NOMO-1 treated with DMSO at 0.1 percent for 48 hours (cell line): ENCODE results near the gene SCLT1.

ENCODE experiments used
- DNase-seq: peaks from one replicate; lab custom pipeline; 2025; ENCODE audit not compliant: unreplicated experiment; lab: John Stamatoyannopoulos, UW

SCLT1 gene

GRCh38 chr4:128973384-128973783, 120.0 kb downstream of the SCLT1 start:
- no peak for DNase-seq

GRCh38 chr4:128961405-128961804, 131.9 kb downstream of the SCLT1 start:
- no peak for DNase-seq

- DNase-seq, result peak; percentile 94
Measured at GRCh38 chr4:128958194-128958593, 135.1 kb downstream of the SCLT1 start.

- no peak for DNase-seq
Measured at GRCh38 chr4:128957459-128957858, 135.9 kb downstream of the SCLT1 start.

GRCh38 chr4:128955751-128956150, 137.6 kb downstream of the SCLT1 start:
- DNase-seq, result no peak

GRCh38 chr4:128954941-128955340, 138.4 kb downstream of the SCLT1 start:
- DNase-seq, result no peak

GRCh38 chr4:128951316-128951715, 142.0 kb downstream of the SCLT1 start:
- no peak for DNase-seq

- DNase-seq, result no peak
Measured at GRCh38 chr4:128950796-128951195, 142.5 kb downstream of the SCLT1 start.

GRCh38 chr4:128946916-128947315, 146.4 kb downstream of the SCLT1 start:
- DNase-seq, result no peak

GRCh38 chr4:128942607-128943006, 150.7 kb downstream of the SCLT1 start:
- no peak for DNase-seq

- no peak for DNase-seq
Measured at GRCh38 chr4:128940971-128941370, 152.4 kb downstream of the SCLT1 start.

GRCh38 chr4:128930051-128930450, 163.3 kb downstream of the SCLT1 start:
- no peak for DNase-seq

- DNase-seq, result no peak
Measured at GRCh38 chr4:128924951-128925350, 168.4 kb downstream of the SCLT1 start.

- no peak for DNase-seq
Measured at GRCh38 chr4:128921954-128922353, 171.4 kb downstream of the SCLT1 start.

- DNase-seq, result peak; percentile 55
Measured at GRCh38 chr4:128917781-128918180, 175.6 kb downstream of the SCLT1 start.

- DNase-seq, result peak; percentile 93
Measured at GRCh38 chr4:128916832-128917231, 176.5 kb downstream of the SCLT1 start.

GRCh38 chr4:128915544-128915943, 177.8 kb downstream of the SCLT1 start:
- DNase-seq, result no peak

- peak; percentile 63 for DNase-seq
Measured at GRCh38 chr4:128913228-128913627, 180.1 kb downstream of the SCLT1 start.

- DNase-seq, result peak; percentile 4
Measured at GRCh38 chr4:128908735-128909134, 184.6 kb downstream of the SCLT1 start.

GRCh38 chr4:128907981-128908380, 185.4 kb downstream of the SCLT1 start:
- DNase-seq, result no peak

- no peak for DNase-seq
Measured at GRCh38 chr4:128906581-128906980, 186.8 kb downstream of the SCLT1 start.

- DNase-seq, result no peak
Measured at GRCh38 chr4:128904821-128905220, 188.5 kb downstream of the SCLT1 start.

GRCh38 chr4:128880662-128881061, 212.7 kb downstream of the SCLT1 start:
- peak; percentile 8 for DNase-seq

- DNase-seq, result no peak
Measured at GRCh38 chr4:128879971-128880370, 213.4 kb downstream of the SCLT1 start.
